CD4-positive, alpha-beta memory T cell (primary cell): Measurements from ENCODE around the gene PROSER2. TPM values are rescaled to one million over a fixed set of nuclear protein-coding genes. Genes with fewer than 3 reads are reported as not detected.
"Not testable (repeated sequence)": the region's sequence is repeated elsewhere in the genome, so short reads cannot be mapped to it uniquely, and the experiment has no call there.

Experiments used
- CTCF ChIA-PET: fragments of 350-600 bp; sonication (Branson Sonifier 250); formaldehyde crosslinking; loops from one replicate; lab custom pipeline; 2021; ENCODE audit warnings: inconsistent platforms; ENCODE audit not compliant: partially characterized antibody; lab: Charles Lee
- POLR2A ChIA-PET: fragments of 350-600 bp; sonication (Branson Sonifier 250); formaldehyde crosslinking; loops from one replicate; lab custom pipeline; 2021; ENCODE audit not compliant: partially characterized antibody; lab: Charles Lee
- DNase-seq, 5 donors: peaks; one replicate each; pipeline versions ENCODE4 v3.0.0 to v3.0.0-alpha.2; 2020 to 2022; ENCODE audit warnings: mixed read lengths in 1 of 5
- H3K27ac ChIP-seq: one replicate; pipeline ENCODE4 v1.7.0; 2013; ENCODE audit warnings: low read depth, low read length
- H3K27me3 ChIP-seq: 2 replicates; pipeline ENCODE4 v1.7.0; 2013; ENCODE audit warnings: mild to moderate bottlenecking, low read length, moderate library complexity; ENCODE audit not compliant: insufficient read depth
- H3K36me3 ChIP-seq: 2 replicates; pipeline ENCODE4 v1.7.0; 2013; ENCODE audit warnings: mild to moderate bottlenecking, low read length, moderate library complexity; ENCODE audit not compliant: insufficient read depth
- H3K4me1 ChIP-seq: 2 replicates; pipeline ENCODE4 v1.7.0; 2013; ENCODE audit warnings: mild to moderate bottlenecking, low read length, moderate library complexity; ENCODE audit not compliant: insufficient read depth
- H3K4me3 ChIP-seq, 2 donors: one replicate each; pipeline ENCODE4 v1.7.0; 2013; ENCODE audit warnings: low read length in 2 of 2, mild to moderate bottlenecking in 1 of 2
- H3K9me3 ChIP-seq, 2 donors: one replicate each; pipeline ENCODE4 v1.7.0; 2013; ENCODE audit warnings: low read length in 2 of 2, control low read depth in 1 of 2; ENCODE audit not compliant: control insufficient read depth in 1 of 2
- H3K27ac Mint-ChIP-seq, 7 donors: one replicate each; pipeline ENCODE4 v1.8.0; 2020 to 2021; ENCODE audit warnings: mixed read lengths in 7 of 7, mild to moderate bottlenecking in 6 of 7, inconsistent platforms in 3 of 7, moderate library complexity in 3 of 7
- H3K27me3 Mint-ChIP-seq, 2 donors: one replicate each; pipeline ENCODE4 v1.8.0; 2020 to 2021; ENCODE audit warnings: mixed read lengths in 2 of 2
- H3K36me3 Mint-ChIP-seq, 2 donors: one replicate each; pipeline ENCODE4 v1.8.0; 2020 to 2021; ENCODE audit warnings: mixed read lengths in 2 of 2, inconsistent platforms in 1 of 2, mild to moderate bottlenecking in 1 of 2
- H3K4me1 Mint-ChIP-seq, 4 donors: one replicate each; pipeline ENCODE4 v1.8.0; 2020 to 2021; ENCODE audit warnings: mixed read lengths in 4 of 4, mild to moderate bottlenecking in 1 of 4
- H3K4me3 Mint-ChIP-seq, 8 donors: one replicate each; pipeline ENCODE4 v1.8.0; 2020 to 2021; ENCODE audit warnings: mixed read lengths in 8 of 8, mild to moderate bottlenecking in 7 of 8, moderate library complexity in 6 of 8, inconsistent platforms in 3 of 8
- H3K9me3 Mint-ChIP-seq, 8 donors: one replicate each; pipeline ENCODE4 v1.8.0; 2020 to 2021; ENCODE audit warnings: mixed read lengths in 8 of 8, mild to moderate bottlenecking in 5 of 8, inconsistent platforms in 3 of 8, moderate library complexity in 1 of 8
- intact Hi-C: fragments of 100-400 bp; cut with micrococcal nuclease; formaldehyde crosslinking; loops from one replicate; pipeline ENCODE4 v1.15.1; 2023
- polyA plus RNA-seq, 2 donors: library from polyadenylated mRNA; unstranded; fragments of 300-500 nt; fragmentation: Illumina TruSeq; gene quantifications; one replicate each; pipeline ENCODE4 v1.2.3, GENCODE V29; 2021
- total RNA-seq, 2 experiments: library from RNA; stranded (reverse); gene quantifications; one replicate each; pipeline ENCODE4 v1.2.3, GENCODE V29; 2021

The PROSER2 gene
- total and polyA plus RNA-seq, 4 experiments from 2014 or later, result 0.18 to 1.3 (median 0.78) TPM

DNA sequence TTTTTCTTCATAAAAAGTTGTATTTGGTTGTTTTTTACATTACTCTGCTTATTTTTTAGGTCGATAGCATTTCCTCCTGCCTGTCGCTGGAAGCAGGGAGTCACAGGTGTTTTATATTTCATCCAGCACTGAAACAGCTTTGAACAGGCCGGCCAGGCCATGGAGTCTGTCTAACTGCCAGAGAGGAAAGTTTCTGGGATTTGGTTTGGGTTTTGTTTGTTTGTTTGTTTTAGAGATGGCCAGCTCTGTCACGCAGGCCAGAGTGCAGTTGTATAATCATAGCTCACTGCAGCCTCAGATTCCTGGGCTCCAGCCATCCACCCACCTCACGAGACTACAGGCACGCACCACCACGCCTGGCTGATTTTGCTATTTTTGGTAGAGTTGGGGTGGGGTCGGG, 23.4 kb downstream of the PROSER2 start:
- peaks cover 3 to 17% (median 7%) of the 10 kb centered on the region in 4 donors for H3K4me1 Mint-ChIP-seq
- H3K9me3 Mint-ChIP-seq, result peaks cover 0 to 1% (median 0%) of the 10 kb centered on the region in 8 donors
- H3K4me3 Mint-ChIP-seq, result no peak overlapping the region
- intact Hi-C loops, result no loop called here
- H3K36me3 Mint-ChIP-seq, result no peaks in the 10 kb centered on the region
- H3K36me3 ChIP-seq, result no peaks in the 10 kb centered on the region
- no peaks in the 10 kb centered on the region for H3K9me3 ChIP-seq
- ChIA-PET POLR2A (interaction anchor here (1.6 kb wide), 1 partner anchor 33 kb away, joined by 3 read pairs; no protein-coding TSS in a partner anchor), CTCF (interaction anchor here (0.9 to 1.2 kb wide), 2 partner anchors 9 to 27 kb away, joined by 3 to 5 read pairs; no protein-coding TSS in a partner anchor)
- no peaks in the 10 kb centered on the region for H3K27me3 ChIP-seq
- H3K27me3 Mint-ChIP-seq, result peaks cover 8 to 15% of the 10 kb centered on the region in 2 donors
- H3K27ac Mint-ChIP-seq, result no peak overlapping the region
- H3K27ac ChIP-seq, result no peak overlapping the region
- peaks cover 7% of the 10 kb centered on the region for H3K4me1 ChIP-seq
- H3K4me3 ChIP-seq, result no peak overlapping the region
- no peak for DNase-seq

DNA sequence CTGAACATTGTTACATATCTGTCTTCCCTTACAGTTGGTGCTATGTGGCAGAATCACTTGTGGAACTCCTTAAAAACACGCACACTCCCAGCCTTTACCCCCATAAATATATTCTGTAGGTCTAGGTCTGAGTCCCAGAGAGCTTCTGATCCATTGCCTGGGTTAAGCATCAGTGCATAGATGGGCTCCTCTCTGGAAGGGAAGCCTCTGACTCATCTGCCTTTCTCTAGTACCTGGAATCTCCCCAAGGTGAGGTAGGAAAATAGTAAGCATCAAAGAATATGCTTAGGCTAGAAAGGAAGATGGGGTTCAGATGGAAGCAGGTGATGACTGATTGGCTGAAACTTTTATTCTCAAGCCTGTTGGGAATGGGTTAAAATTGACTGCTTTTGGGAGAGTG, 26.1 kb downstream of the PROSER2 start:
- Histone ChIP-seq H3K36me3 (no peaks in the 10 kb centered on the region), H3K27ac (no peak overlapping the region), H3K4me1 (peaks cover 7% of the 10 kb centered on the region), H3K9me3 (no peaks in the 10 kb centered on the region), H3K27me3 (no peaks in the 10 kb centered on the region), H3K4me3 (no peak overlapping the region)
- ChIA-PET POLR2A (no interaction called here), CTCF (no interaction called here)
- peaks cover 0 to 1% (median 0%) of the 10 kb centered on the region in 8 donors for H3K9me3 Mint-ChIP-seq
- no peak for DNase-seq
- peaks cover 11 to 15% of the 10 kb centered on the region in 2 donors for H3K27me3 Mint-ChIP-seq
- H3K36me3 Mint-ChIP-seq, result no peaks in the 10 kb centered on the region
- no peak overlapping the region for H3K4me3 Mint-ChIP-seq
- H3K27ac Mint-ChIP-seq, result no peak overlapping the region
- peaks cover 3 to 17% (median 7%) of the 10 kb centered on the region in 4 donors for H3K4me1 Mint-ChIP-seq
- intact Hi-C loops, result no loop called here

DNA sequence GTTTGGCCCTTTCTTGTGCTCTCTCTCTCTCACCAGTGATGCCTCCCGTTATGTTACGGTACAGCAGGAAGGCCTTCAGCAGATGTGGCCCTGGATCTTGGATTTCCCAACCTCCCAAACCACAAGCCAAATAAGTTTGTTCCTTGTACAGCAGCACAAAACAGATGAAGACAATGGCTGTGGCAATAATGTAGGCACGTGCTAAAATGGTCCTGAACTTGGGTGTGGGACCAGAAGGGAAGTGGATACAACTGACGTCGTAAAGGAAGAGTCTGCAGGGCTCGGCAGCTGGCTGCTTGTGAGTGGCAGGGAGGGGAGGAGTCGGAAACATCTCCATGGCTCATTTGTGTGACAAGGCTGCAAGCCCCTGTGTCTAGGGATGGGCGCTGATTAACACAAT, 26.8 kb downstream of the PROSER2 start:
- no peak overlapping the region for H3K4me3 Mint-ChIP-seq
- Histone ChIP-seq H3K4me3 (no peak overlapping the region), H3K27ac (no peak overlapping the region), H3K4me1 (peaks cover 7% of the 10 kb centered on the region), H3K9me3 (no peaks in the 10 kb centered on the region), H3K36me3 (no peaks in the 10 kb centered on the region), H3K27me3 (no peaks in the 10 kb centered on the region)
- ChIA-PET POLR2A (no interaction called here), CTCF (no interaction called here)
- H3K27ac Mint-ChIP-seq, result no peak overlapping the region
- no peak for DNase-seq
- no peaks in the 10 kb centered on the region for H3K36me3 Mint-ChIP-seq
- peaks cover 3 to 15% (median 6%) of the 10 kb centered on the region in 4 donors for H3K4me1 Mint-ChIP-seq
- peaks cover 0 to 1% (median 0%) of the 10 kb centered on the region in 8 donors for H3K9me3 Mint-ChIP-seq
- peaks cover 13 to 15% of the 10 kb centered on the region in 2 donors for H3K27me3 Mint-ChIP-seq
- intact Hi-C loops, result no loop called here

DNA sequence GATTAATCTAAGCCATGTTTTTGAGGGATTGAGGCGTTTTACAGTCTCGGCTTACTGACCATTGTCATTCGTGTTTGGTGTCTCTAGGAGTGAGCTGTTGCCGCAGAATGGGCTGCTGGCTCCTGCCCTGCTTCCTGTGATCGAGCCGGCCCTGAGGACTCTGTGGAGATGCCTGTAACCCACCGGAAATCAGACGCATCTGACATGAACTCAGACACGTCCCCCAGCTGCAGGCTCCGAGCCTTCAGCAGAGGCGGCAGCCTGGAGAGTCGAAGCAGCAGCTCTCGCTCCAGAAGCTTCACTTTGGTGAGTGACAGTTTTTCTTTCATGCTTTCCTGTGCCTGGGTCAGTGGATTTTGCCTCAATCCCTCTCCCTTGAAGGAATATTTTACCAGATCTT, 28.8 kb downstream of the PROSER2 start:
- no peaks in the 10 kb centered on the region for H3K36me3 ChIP-seq
- no peaks in the 10 kb centered on the region for H3K27me3 ChIP-seq
- POLR2A ChIA-PET, result no interaction called here
- no peak overlapping the region for H3K27ac ChIP-seq
- no peaks in the 10 kb centered on the region for H3K9me3 ChIP-seq
- no peaks in the 10 kb centered on the region for H3K4me1 ChIP-seq
- Mint-ChIP-seq H3K4me3 (no peak overlapping the region), H3K9me3 (no peaks in the 10 kb centered on the region), H3K27ac (no peak overlapping the region), H3K4me1 (no peaks in the 10 kb centered on the region), H3K36me3 (no peaks in the 10 kb centered on the region), H3K27me3 (peaks cover 10 to 12% of the 10 kb centered on the region in 2 donors)
- CTCF ChIA-PET, result interaction anchor here (1.1 to 1.5 kb wide), 2 partner anchors 11 to 31 kb away, joined by 3 to 4 read pairs; no protein-coding TSS in a partner anchor
- DNase-seq, result no peak
- intact Hi-C loops, result no loop called here
- H3K4me3 ChIP-seq, result no peak overlapping the region

DNA sequence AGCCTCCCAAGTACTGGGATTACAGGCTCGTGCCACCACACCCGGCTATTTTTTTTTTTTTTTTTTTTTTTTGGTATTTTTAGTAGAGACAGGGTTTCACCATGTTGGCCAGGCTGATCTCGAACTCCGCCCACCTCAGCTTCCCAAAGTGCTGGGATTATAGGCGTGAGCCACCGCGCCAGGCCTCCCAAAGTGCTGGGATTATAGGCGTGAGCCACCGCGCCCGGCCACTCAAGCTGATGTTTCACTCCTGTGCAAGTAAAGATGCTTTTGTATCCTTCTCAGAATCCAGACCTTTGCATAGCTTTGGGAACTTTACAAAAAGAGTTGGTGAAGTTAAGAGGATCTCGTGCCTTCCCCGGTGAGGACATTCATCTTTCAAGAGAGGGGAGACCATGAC, 29.5 kb downstream of the PROSER2 start:
- not testable (repeated sequence) for H3K27ac Mint-ChIP-seq

DNA sequence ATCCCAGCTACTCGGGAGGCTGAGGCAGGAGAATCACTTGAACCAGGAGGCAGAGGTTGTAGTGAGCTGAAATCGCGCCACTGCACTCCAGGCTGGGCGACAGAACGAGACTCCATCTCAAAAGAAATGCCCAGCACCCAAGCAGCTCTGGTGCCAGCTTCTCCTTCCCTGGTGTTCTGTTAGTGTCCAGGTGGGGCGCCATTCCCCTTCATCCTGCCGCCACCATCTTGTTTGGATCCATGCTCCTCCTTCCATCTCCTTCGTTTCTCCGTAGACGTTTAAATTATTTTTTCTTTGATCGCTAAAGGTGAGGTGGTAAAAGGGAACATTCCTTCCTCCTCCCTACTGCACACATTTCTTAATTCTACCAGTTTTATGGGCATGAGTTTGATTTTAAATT, 30.3 kb downstream of the PROSER2 start:
- CTCF ChIA-PET, result interaction anchor here (0.7 to 1.5 kb wide), 2 partner anchors 33 to 77 kb away, joined by 3 read pairs; no protein-coding TSS in a partner anchor

More for the DNA sequence above, 29.5 kb downstream of the PROSER2 start:
- H3K4me3 Mint-ChIP-seq, H3K27me3 ChIP-seq, H3K4me1 ChIP-seq, POLR2A ChIA-PET, H3K36me3 Mint-ChIP-seq, H3K4me3 ChIP-seq, H3K27ac ChIP-seq, intact Hi-C loops, H3K9me3 ChIP-seq, DNase-seq, H3K4me1 Mint-ChIP-seq, H3K9me3 Mint-ChIP-seq, H3K36me3 ChIP-seq: not testable (repeated sequence)
- CTCF ChIA-PET, result interaction anchor here (0.7 to 1.5 kb wide), 3 partner anchors 10 to 77 kb away, joined by 3 to 4 read pairs (median 3); no protein-coding TSS in a partner anchor
- peaks cover 8 to 12% of the 10 kb centered on the region in 2 donors for H3K27me3 Mint-ChIP-seq

DNA sequence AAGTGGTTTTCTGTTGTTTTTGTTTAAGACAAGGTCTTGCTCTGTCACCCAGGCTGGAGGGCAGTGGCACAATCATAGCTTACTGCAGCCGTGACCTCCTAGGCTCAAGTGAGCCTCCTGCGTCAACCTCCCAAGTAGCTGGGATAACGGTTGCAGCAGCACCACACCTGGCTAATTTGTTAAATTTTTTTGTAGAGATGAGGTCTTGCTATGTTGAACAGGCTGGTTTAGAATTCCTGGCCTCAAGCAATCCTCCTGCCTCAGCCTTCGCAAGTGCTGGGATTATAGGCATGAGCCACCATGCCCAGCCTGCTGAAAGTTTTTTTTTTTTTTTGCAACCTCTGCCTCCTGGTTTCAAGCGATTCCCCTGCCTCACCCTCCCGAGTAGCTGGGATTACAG, 31.1 kb downstream of the PROSER2 start:
- Mint-ChIP-seq H3K27ac (no peak overlapping the region), H3K36me3 (no peaks in the 10 kb centered on the region), H3K9me3 (no peaks in the 10 kb centered on the region), H3K4me3 (no peak overlapping the region), H3K4me1 (no peaks in the 10 kb centered on the region), H3K27me3 (peaks cover 5 to 12% of the 10 kb centered on the region in 2 donors)
- DNase-seq, result no peak
- ChIA-PET POLR2A (interaction anchor here (0.8 kb wide), 1 partner anchor 9 kb away, joined by 4 read pairs; no protein-coding TSS in a partner anchor), CTCF (interaction anchor here (0.6 kb wide), 1 partner anchor 132 kb away, joined by 3 read pairs; no protein-coding TSS in a partner anchor)
- no peaks in the 10 kb centered on the region for H3K4me1 ChIP-seq
- no peaks in the 10 kb centered on the region for H3K36me3 ChIP-seq
- intact Hi-C loops, result no loop called here
- H3K9me3 ChIP-seq, result no peaks in the 10 kb centered on the region
- no peaks in the 10 kb centered on the region for H3K27me3 ChIP-seq
- no peak overlapping the region for H3K4me3 ChIP-seq
- H3K27ac ChIP-seq, result no peak overlapping the region

More for the DNA sequence above, 30.3 kb downstream of the PROSER2 start:
- Histone ChIP-seq H3K4me1 (no peaks in the 10 kb centered on the region), H3K4me3 (no peak overlapping the region), H3K9me3 (no peaks in the 10 kb centered on the region), H3K27ac (no peak overlapping the region), H3K27me3 (no peaks in the 10 kb centered on the region), H3K36me3 (no peaks in the 10 kb centered on the region)
- Mint-ChIP-seq H3K4me1 (no peaks in the 10 kb centered on the region), H3K27me3 (peaks cover 6 to 12% of the 10 kb centered on the region in 2 donors), H3K27ac (no peak overlapping the region), H3K9me3 (no peaks in the 10 kb centered on the region), H3K4me3 (no peak overlapping the region), H3K36me3 (no peaks in the 10 kb centered on the region)
- POLR2A ChIA-PET, result no interaction called here
- no peak for DNase-seq
- intact Hi-C loops, result no loop called here
